Activated naive CD4-positive, alpha-beta T cell treated with anti-CD3 and anti-CD28 coated beads for 36 hours (primary cell): Measurements from ENCODE around the gene NTN4. TPM values are rescaled to one million over a fixed set of nuclear protein-coding genes. Genes with fewer than 3 reads are reported as not detected.
"Not testable (repeated sequence)": the region's sequence is repeated elsewhere in the genome, so short reads cannot be mapped to it uniquely, and the experiment has no call there.

Source experiments
- CTCF ChIA-PET: fragments of 350-600 bp; sonication (Branson Sonifier 250); formaldehyde crosslinking; loops from one replicate; lab custom pipeline; 2021; ENCODE audit warnings: antibody characterized with exemption; lab: Charles Lee
- DNase-seq: peaks from one replicate; pipeline ENCODE4 v3.0.0-alpha.2; 2020
- H3K27ac Mint-ChIP-seq: one replicate; pipeline ENCODE4 v1.8.0; 2021; ENCODE audit warnings: mild to moderate bottlenecking, mixed read lengths
- H3K27me3 Mint-ChIP-seq: one replicate; pipeline ENCODE4 v1.8.0; 2021; ENCODE audit warnings: low read depth, mixed read lengths
- H3K36me3 Mint-ChIP-seq: one replicate; pipeline ENCODE4 v1.8.0; 2021; ENCODE audit warnings: low read depth, mixed read lengths
- H3K4me1 Mint-ChIP-seq: one replicate; pipeline ENCODE4 v1.8.0; 2021; ENCODE audit warnings: low read depth, mixed read lengths
- H3K4me3 Mint-ChIP-seq: one replicate; pipeline ENCODE4 v1.8.0; 2021; ENCODE audit warnings: mild to moderate bottlenecking, moderate library complexity, mixed read lengths
- H3K9me3 Mint-ChIP-seq: one replicate; pipeline ENCODE4 v1.8.0; 2021; ENCODE audit warnings: mixed read lengths
- intact Hi-C: fragments of 100-400 bp; cut with micrococcal nuclease; formaldehyde crosslinking; loops from one replicate; pipeline ENCODE4 v1.15.1; 2023
- total RNA-seq, 2 experiments: library from RNA; stranded (reverse); gene quantifications; one replicate each; pipeline ENCODE4 v1.2.3, GENCODE V29; 2021

NTN4 gene
- total RNA-seq, 2 experiments from 2014 or later: not detected

DNA sequence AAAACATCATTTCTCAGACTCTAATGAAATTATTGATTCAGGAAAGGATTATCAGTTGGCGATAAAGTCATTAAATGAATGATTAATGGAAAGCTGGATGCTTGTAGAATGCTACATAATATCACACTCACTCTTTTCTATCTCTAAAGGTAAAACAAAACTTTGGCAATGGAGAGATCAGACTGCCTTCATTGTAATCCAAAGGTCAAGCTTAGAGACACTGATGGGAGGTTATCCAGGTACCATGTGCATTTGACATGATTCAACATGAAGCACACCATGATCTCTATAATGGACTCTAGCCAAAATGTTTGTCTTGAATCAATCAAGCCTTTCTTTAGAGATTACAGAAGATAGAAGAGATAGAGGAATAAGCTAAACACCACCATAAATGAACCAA, 129.2 kb downstream of the NTN4 start:
- no peaks in the 10 kb centered on the region for H3K9me3 Mint-ChIP-seq
- CTCF ChIA-PET: interaction anchor here (0.6 kb wide), 1 partner anchor 550 kb away, joined by 4 read pairs; no protein-coding TSS in a partner anchor
- H3K27me3 Mint-ChIP-seq: peaks cover 7% of the 10 kb centered on the region
- no peak overlapping the region for H3K27ac Mint-ChIP-seq
- H3K36me3 Mint-ChIP-seq: no peaks in the 10 kb centered on the region
- intact Hi-C loops: no loop called here
- no peak for DNase-seq
- H3K4me3 Mint-ChIP-seq: no peak overlapping the region
- no peaks in the 10 kb centered on the region for H3K4me1 Mint-ChIP-seq

DNA sequence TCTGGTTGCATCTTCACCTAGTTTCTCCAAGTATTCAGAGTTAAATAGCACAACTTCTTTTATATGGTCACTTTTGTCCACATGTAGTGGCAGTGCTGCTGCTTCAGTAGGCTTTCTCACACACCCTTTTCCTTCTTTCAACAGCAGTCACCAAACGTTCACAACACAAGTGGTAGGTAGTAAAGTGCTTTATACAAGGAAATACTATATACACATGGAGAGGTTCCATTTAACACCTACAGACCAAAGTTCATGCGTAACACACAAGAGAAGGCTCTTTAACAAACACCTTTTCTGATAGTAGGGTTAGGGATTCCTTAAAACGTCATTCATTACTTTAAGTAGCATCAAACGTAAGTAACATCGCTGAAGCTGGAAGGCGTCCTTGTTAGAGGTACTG, 132.2 kb downstream of the NTN4 start:
- H3K36me3 Mint-ChIP-seq: no peaks in the 10 kb centered on the region
- intact Hi-C loops: no loop called here
- CTCF ChIA-PET: no interaction called here
- no peak overlapping the region for H3K4me3 Mint-ChIP-seq
- no peaks in the 10 kb centered on the region for H3K4me1 Mint-ChIP-seq
- H3K27ac Mint-ChIP-seq: no peak overlapping the region
- H3K27me3 Mint-ChIP-seq: peaks cover 7% of the 10 kb centered on the region
- DNase-seq: no peak
- H3K9me3 Mint-ChIP-seq: no peaks in the 10 kb centered on the region

DNA sequence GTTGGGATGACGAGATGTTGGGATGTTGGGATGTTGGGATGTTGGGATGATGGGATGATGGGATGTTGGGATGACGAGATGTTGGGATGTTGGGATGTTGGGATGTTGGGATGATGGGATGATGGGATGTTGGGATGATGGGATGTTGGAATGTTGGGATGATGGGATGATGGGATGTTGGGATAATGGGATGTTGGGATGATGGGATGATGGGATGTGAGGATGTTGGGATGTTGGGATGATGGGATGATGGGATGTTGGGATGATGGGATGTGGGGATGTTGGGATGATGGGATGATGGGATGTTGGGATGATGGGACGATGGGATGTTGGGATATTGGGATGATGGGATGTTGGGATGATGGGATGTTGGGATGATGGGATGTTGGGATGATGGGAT, 135.9 kb downstream of the NTN4 start:
- H3K9me3 Mint-ChIP-seq, DNase-seq, H3K4me1 Mint-ChIP-seq, intact Hi-C loops, H3K27me3 Mint-ChIP-seq, H3K4me3 Mint-ChIP-seq, H3K36me3 Mint-ChIP-seq, H3K27ac Mint-ChIP-seq: not testable (repeated sequence)
- CTCF ChIA-PET: interaction anchor here (0.5 kb wide), 1 partner anchor 409 kb away, joined by 5 read pairs; no protein-coding TSS in a partner anchor

DNA sequence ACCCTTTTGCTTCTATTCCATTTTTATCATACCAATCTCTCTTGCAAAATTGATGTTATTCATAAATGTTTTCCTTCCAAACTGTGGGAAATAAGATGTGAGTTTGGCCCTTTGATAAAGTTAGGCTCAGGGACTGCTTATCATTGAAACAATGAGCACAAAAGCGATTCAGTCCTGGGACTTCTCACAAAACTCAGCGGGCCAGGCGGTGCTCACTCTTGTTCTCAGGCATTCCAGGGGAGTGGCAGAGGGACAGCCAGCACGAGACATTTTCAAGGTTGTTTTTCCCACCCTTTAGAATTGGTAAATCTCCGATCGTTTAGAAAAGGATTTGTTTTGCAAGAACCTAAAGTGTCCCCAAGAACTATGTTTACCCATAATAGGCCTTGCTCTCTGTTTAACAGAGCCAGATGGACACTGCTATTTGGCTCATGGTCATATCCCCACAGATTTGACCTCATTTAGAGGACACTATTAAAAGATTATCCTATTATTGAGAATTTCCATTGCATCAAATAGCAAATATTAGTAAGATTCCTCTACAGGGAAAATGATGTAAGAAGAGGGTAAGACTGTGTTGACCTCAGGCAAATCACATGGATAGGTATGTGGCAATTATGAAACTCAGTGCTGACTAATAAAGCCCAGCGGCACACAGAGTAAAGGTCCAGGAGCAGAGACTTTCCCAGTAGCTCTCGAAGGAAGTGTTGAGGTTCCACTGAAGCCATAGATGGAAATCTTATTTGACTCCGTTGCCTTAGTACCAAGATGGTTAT, 136.6 kb downstream of the NTN4 start:
- Mint-ChIP-seq H3K36me3 (no peaks in the 10 kb centered on the region), H3K27me3 (peaks cover 3% of the 10 kb centered on the region)
- CTCF ChIA-PET: interaction anchor here (0.5 kb wide), 1 partner anchor 408 kb away, joined by 5 read pairs; no protein-coding TSS in a partner anchor

DNA sequence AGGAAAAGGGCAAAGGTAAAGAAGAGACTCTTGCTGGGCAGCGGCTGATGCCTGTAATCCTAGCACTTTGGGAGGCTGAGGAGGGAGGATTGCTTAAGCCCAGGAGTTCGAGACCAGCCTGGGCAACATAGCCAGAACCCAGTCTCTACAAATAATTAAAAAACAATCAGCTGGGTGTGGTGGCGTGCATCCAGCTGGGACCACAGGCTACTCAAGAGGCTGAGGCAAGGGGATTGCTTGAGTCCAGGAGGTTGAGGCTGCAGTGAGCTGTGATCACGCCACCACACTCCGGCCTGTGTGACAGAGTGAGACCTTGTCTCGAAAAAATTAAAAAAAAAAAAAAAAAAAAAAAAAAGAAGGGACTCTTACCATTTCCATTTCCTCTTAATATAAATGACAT, 138.9 kb downstream of the NTN4 start:
- intact Hi-C loops: no loop called here
- Mint-ChIP-seq H3K36me3 (no peaks in the 10 kb centered on the region), H3K27me3 (no peaks in the 10 kb centered on the region), H3K4me1 (no peaks in the 10 kb centered on the region), H3K27ac (no peak overlapping the region), H3K4me3 (no peak overlapping the region), H3K9me3 (no peaks in the 10 kb centered on the region)
- CTCF ChIA-PET: no interaction called here
- DNase-seq: no peak

More for the DNA sequence above, 136.6 kb downstream of the NTN4 start:
- H3K4me3 Mint-ChIP-seq: no peak overlapping the region
- no peaks in the 10 kb centered on the region for H3K9me3 Mint-ChIP-seq
- intact Hi-C loops: no loop called here
- no peak overlapping the region for H3K27ac Mint-ChIP-seq
- DNase-seq: no peak
- no peaks in the 10 kb centered on the region for H3K4me1 Mint-ChIP-seq

DNA sequence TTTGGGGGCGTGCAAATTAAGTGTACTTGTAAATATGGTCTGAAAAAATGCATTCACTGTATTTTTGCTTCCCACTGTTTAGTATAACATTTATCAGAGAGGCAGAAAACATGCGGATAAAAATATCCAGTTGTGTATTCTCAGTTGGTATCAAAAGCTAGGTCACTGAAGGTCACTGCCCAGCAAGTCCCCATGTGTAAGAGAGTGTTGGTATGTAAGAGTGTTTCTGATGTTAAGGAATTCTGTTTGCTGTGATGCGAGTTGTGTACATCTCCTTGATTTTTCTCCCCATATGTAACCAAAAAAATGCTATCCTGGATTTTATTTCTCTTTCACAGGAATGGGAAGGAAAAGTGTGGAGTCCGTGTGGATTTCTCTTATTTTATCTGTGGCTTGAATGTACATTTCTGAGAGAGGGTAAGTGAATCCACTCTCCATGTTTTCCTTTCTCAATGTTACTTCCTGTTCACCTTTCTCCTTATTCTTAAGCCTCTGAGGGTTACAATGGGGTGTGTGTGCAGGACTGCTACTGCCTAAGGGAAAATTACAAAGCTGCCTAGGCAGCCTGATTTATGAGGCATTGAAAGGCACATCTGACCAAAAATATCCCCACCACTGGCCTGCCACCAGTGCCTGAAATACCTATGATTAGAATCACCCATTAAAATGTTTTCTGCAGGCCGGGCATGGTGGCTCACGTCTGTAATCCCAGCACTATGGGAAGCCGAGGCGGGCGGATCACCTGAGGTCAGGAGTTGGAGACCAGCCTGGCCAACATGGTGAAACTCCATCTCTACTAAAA, 141.4 kb downstream of the NTN4 start:
- Mint-ChIP-seq H3K27me3 (no peaks in the 10 kb centered on the region), H3K27ac (no peak overlapping the region), H3K4me1 (no peaks in the 10 kb centered on the region), H3K4me3 (no peak overlapping the region), H3K36me3 (no peaks in the 10 kb centered on the region), H3K9me3 (no peaks in the 10 kb centered on the region)
- DNase-seq: no peak
- CTCF ChIA-PET: no interaction called here
- intact Hi-C loops: no loop called here

DNA sequence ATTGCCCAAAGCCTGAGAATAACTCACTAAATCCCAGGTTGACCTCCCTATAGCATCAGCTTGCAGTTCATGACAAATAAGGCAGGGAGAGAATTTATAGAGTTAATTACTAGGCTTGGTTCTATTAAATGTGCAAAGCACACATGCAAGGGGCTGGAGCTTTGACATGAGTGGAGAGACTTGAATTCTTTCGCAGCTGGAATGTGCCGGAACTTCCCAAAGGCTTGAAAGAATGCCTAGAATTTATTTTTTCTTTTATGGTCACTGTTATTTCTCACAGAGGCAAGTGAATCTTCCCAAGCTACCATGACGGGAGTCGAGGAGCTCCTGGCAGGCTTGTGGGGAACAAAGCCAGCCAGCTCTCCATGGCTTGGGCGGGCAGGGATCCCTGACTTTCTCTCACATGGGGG, 143.8 kb downstream of the NTN4 start:
- Mint-ChIP-seq H3K4me1 (no peaks in the 10 kb centered on the region), H3K27ac (no peak overlapping the region), H3K36me3 (no peaks in the 10 kb centered on the region), H3K27me3 (no peaks in the 10 kb centered on the region), H3K4me3 (no peak overlapping the region), H3K9me3 (no peaks in the 10 kb centered on the region)
- intact Hi-C loops: no loop called here
- no peak for DNase-seq
- CTCF ChIA-PET: no interaction called here

DNA sequence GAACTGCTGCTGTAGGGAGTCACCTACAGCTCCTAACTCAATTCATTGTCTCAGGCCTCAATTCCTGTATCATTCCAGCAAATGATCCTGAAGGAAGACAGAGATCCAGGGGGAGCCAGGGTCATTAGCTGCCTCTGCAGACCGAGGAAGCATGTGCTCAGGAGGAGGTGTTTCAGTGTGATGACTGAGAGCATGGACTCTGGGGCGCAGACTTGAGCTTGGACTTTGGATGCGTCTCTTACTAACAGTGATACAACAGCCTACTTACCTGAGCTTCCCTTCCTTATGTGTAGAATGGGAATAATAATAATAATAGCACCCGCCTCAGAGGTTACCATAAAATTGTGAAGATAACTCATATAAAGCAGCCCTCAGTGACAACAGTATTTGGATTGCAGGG, 147.3 kb downstream of the NTN4 start:
- DNase-seq: no peak
- H3K4me3 Mint-ChIP-seq: no peak overlapping the region
- H3K27ac Mint-ChIP-seq: no peak overlapping the region
- H3K36me3 Mint-ChIP-seq: no peaks in the 10 kb centered on the region
- no peaks in the 10 kb centered on the region for H3K9me3 Mint-ChIP-seq
- intact Hi-C loops: no loop called here
- no peaks in the 10 kb centered on the region for H3K27me3 Mint-ChIP-seq
- no peaks in the 10 kb centered on the region for H3K4me1 Mint-ChIP-seq
- CTCF ChIA-PET: no interaction called here

DNA sequence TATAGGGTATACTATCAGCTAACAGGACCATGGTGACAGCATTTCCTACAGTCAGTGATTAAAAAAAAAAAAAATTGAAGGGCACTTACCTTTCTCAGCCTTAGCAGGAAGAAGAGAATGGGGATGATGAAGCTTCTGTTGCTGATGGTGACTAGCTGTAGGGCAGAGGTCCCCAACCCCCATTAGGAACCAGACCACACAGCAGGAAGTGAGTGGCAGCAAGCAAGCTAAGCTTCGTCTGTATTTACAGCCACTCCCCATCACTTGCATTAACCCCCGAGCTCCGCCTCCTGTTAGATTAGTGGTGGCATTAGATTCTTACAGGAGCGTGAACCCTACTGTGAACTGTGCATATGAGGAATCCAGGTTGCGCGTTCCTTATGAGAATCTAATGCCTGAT, 148.0 kb downstream of the NTN4 start:
- no peak for DNase-seq
- Mint-ChIP-seq H3K27ac (no peak overlapping the region), H3K4me1 (no peaks in the 10 kb centered on the region), H3K27me3 (no peaks in the 10 kb centered on the region), H3K4me3 (no peak overlapping the region), H3K9me3 (no peaks in the 10 kb centered on the region), H3K36me3 (no peaks in the 10 kb centered on the region)
- intact Hi-C loops: no loop called here
- CTCF ChIA-PET: interaction anchor here (0.6 kb wide), 2 partner anchors 816 to 1476 kb away, joined by 3 to 4 read pairs; no protein-coding TSS in a partner anchor

DNA sequence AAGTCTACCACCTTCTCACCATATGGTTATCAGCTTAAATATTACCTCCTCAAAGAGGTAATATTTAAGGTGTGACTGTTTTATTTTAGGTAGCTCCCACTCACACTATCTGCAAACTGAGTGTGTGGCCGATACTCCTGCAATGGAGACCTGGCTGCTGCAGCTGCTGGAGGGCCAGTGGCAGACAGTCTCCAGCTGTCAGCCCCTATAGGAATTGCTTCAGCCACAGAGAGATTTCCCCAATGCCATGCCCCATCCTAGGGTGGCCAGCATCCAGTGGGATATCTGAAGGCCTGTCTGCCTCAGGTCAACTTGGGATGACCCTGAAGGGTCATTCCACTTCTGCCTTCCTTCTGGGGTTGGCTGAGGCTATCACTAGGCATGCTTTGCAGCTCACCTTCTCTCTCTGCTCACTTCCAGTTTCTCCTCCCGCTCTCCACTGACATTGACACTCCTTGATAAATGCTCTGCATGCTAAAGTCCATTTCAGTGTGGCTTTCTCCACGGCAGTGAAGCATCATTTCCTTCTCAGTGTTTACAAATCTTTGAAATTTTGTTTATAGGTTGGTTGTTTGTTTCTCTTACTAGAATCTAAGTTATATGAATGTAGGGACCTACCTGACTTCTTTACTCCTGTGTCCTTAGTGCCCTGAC, 149.1 kb downstream of the NTN4 start:
- Mint-ChIP-seq H3K4me1 (no peaks in the 10 kb centered on the region), H3K27ac (no peak overlapping the region), H3K4me3 (no peak overlapping the region), H3K27me3 (no peaks in the 10 kb centered on the region), H3K36me3 (no peaks in the 10 kb centered on the region), H3K9me3 (no peaks in the 10 kb centered on the region)
- DNase-seq: no peak
- CTCF ChIA-PET: no interaction called here
- intact Hi-C loops: no loop called here

DNA sequence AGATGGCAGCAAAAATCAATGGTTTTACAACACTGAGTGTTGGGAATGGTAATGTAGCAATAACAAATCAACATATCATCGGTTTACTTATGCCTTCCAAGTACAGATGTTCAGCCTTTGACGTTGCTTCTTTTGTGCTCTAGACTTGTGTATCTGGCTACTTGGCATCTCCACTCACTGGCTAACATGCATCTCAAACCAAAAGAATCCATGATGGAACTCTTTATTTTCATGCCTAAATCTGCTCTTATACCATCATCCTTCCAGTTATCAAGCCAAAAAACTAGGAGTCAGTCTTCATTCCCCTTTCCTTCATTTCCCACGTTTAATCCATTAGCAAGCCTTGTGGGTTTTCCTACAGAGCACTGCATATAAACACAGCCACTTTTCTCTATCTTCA, 150.0 kb downstream of the NTN4 start:
- no peak for DNase-seq
- H3K27me3 Mint-ChIP-seq: no peaks in the 10 kb centered on the region
- no peaks in the 10 kb centered on the region for H3K36me3 Mint-ChIP-seq
- H3K4me1 Mint-ChIP-seq: no peaks in the 10 kb centered on the region
- intact Hi-C loops: no loop called here
- H3K9me3 Mint-ChIP-seq: no peaks in the 10 kb centered on the region
- CTCF ChIA-PET: no interaction called here
- no peak overlapping the region for H3K27ac Mint-ChIP-seq
- no peak overlapping the region for H3K4me3 Mint-ChIP-seq

DNA sequence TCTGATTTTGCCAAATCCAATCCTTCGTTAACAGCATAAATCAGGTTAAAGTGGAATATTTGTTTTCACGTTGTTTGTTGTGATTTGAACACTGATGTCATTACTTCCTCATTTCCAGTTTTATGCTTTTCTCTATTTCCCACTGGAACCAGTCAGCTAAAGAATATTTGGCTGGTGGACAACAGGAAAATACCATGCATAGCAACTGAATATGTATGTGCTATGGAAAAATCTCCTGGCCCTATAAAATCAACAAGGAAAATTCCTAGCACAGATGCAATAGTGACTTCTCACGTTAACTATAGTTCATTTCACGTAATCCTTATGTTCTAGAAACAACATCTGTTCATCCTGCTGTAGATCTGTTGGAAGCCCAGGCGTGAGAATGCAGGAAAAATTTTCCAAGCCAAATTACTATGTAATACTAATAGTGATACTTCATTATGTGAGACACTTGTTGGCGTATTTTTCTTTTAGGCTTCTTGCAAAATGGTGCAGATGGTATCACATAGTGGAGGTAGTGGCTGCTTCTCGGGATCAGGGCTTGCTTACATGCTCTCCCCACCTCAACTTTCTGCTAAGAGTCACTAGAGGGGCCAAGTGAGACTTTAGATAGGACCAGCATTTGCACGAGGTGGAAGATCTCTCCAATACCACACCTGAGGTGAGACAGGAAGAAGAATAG, 153.0 kb downstream of the NTN4 start:
- Mint-ChIP-seq H3K4me3 (no peak overlapping the region), H3K36me3 (no peaks in the 10 kb centered on the region), H3K27ac (no peak overlapping the region), H3K27me3 (no peaks in the 10 kb centered on the region), H3K4me1 (no peaks in the 10 kb centered on the region), H3K9me3 (no peaks in the 10 kb centered on the region)
- CTCF ChIA-PET: no interaction called here
- DNase-seq: no peak
- intact Hi-C loops: no loop called here
